GM23338 (cell line): ENCODE measurements around the gene MANBA. TPM values are rescaled to one million over a fixed set of nuclear protein-coding genes. Genes with fewer than 3 reads are reported as not detected.

Source experiments
- ATAC-seq: fragments of 200-7000 bp; cut with Tn5 transposase; 3 replicates; pipeline ENCODE4 v1.9.1; 2020
- DNase-seq: peaks from one replicate; pipeline ENCODE4 v3.0.0-alpha.2; 2015; ENCODE audit warnings: low spot score
- H2AFZ ChIP-seq: fragments of 200-600 bp; sonication (generic); 2 replicates; pipeline ENCODE4 v1.8.0; 2016; ENCODE audit warnings: antibody characterized with exemption, mild to moderate bottlenecking, moderate library complexity
- H3F3A ChIP-seq: fragments of 200-600 bp; sonication (generic); replicated peaks from 2 replicates; pipeline ENCODE4 v1.8.0; 2017; ENCODE audit warnings: antibody characterized with exemption, mixed run types, low read depth
- H3K27ac ChIP-seq: fragments of 200-600 bp; sonication (generic); 2 replicates; pipeline ENCODE4 v1.6.1; 2016; ENCODE audit warnings: low read depth
- H3K27me3 ChIP-seq: fragments of 200-600 bp; sonication (generic); 2 replicates; pipeline ENCODE4 v1.8.0; 2016; ENCODE audit warnings: mild to moderate bottlenecking, mixed run types, moderate library complexity; ENCODE audit not compliant: insufficient read depth
- H3K36me3 ChIP-seq: fragments of 200-600 bp; sonication (generic); 2 replicates; pipeline ENCODE4 v1.8.0; 2016; ENCODE audit warnings: mild to moderate bottlenecking; ENCODE audit not compliant: insufficient read depth
- H3K4me1 ChIP-seq: fragments of 200-600 bp; sonication (generic); 2 replicates; pipeline ENCODE4 v1.8.0; 2016; ENCODE audit warnings: mild to moderate bottlenecking, moderate library complexity; ENCODE audit not compliant: insufficient read depth
- H3K4me2 ChIP-seq: fragments of 200-600 bp; sonication (generic); 2 replicates; pipeline ENCODE4 v1.7.1; 2017; ENCODE audit warnings: mixed run types
- H3K4me3 ChIP-seq: fragments of 200-600 bp; sonication (generic); 2 replicates; pipeline ENCODE4 v1.6.1; 2016; ENCODE audit warnings: mixed run types
- H3K79me2 ChIP-seq: fragments of 200-600 bp; sonication (generic); replicated peaks from 2 replicates; pipeline ENCODE4 v1.8.0; 2017; ENCODE audit warnings: mild to moderate bottlenecking; ENCODE audit not compliant: insufficient read depth
- H3K9me2 ChIP-seq: fragments of 200-600 bp; sonication (generic); 2 replicates; pipeline ENCODE4 v1.8.0; 2017; ENCODE audit not compliant: insufficient read depth
- H4K20me1 ChIP-seq: fragments of 200-600 bp; sonication (generic); replicated peaks from 2 replicates; pipeline ENCODE4 v1.8.0; 2017; ENCODE audit warnings: mild to moderate bottlenecking; ENCODE audit not compliant: insufficient read depth
- H3K27ac Mint-ChIP-seq: 2 replicates; pipeline ENCODE4 v1.8.0; 2020; ENCODE audit warnings: inconsistent platforms, mild to moderate bottlenecking, moderate library complexity, mixed read lengths
- H3K27me3 Mint-ChIP-seq: 3 replicates; pipeline ENCODE4 v1.8.0; 2022; ENCODE audit warnings: low read depth, mild to moderate bottlenecking, moderate library complexity, mixed read lengths, inconsistent platforms; ENCODE audit not compliant: insufficient read depth, poor library complexity
- H3K36me3 Mint-ChIP-seq: 3 replicates; pipeline ENCODE4 v1.8.0; 2021; ENCODE audit warnings: low read depth, mild to moderate bottlenecking, inconsistent platforms, moderate library complexity, mixed read lengths
- H3K4me1 Mint-ChIP-seq: 3 replicates; pipeline ENCODE4 v1.8.0; 2020; ENCODE audit warnings: mild to moderate bottlenecking, inconsistent platforms, mixed read lengths
- H3K4me3 Mint-ChIP-seq: 3 replicates; pipeline ENCODE4 v1.8.0; 2021; ENCODE audit warnings: moderate library complexity, mild to moderate bottlenecking, inconsistent platforms, mixed read lengths
- H3K9me3 Mint-ChIP-seq: 3 replicates; pipeline ENCODE4 v1.8.0; 2020; ENCODE audit warnings: moderate library complexity, mild to moderate bottlenecking, inconsistent platforms, mixed read lengths
- CREB1 ChIP-seq: fragments of 250-450 bp; sonication (Bioruptor Pico); IDR thresholded peaks from 2 replicates; pipeline ENCODE4 v1.5.0; 2020; ENCODE audit warnings: low read depth, mild to moderate bottlenecking, moderate library complexity
- EZH2 ChIP-seq: fragments of 200-600 bp; sonication (generic); IDR thresholded peaks from one replicate; pipeline ENCODE4 v1.8.0; 2017; ENCODE audit warnings: antibody characterized with exemption, mild to moderate bottlenecking, low read depth; ENCODE audit not compliant: unreplicated experiment
- EZH2phosphoT487 ChIP-seq: fragments of 200-600 bp; sonication (generic); IDR thresholded peaks from one replicate; pipeline ENCODE4 v1.8.1; 2018; ENCODE audit warnings: antibody characterized with exemption; ENCODE audit not compliant: unreplicated experiment
- JUNB ChIP-seq: IDR thresholded peaks from one replicate; pipeline ENCODE4 v1.6.1; 2016; ENCODE audit warnings: antibody characterized with exemption; ENCODE audit not compliant: unreplicated experiment
- NANOG ChIP-seq: IDR thresholded peaks from 2 replicates; pipeline ENCODE4 v1.6.1; 2016; ENCODE audit warnings: antibody characterized with exemption, borderline replicate concordance
- POLR2AphosphoS5 ChIP-seq: IDR thresholded peaks from 2 replicates; pipeline ENCODE4 v1.6.1; 2016; ENCODE audit warnings: antibody characterized with exemption, low read depth
- STAT1 ChIP-seq: IDR thresholded peaks from one replicate; pipeline ENCODE4 v1.6.1; 2016; ENCODE audit warnings: antibody characterized with exemption; ENCODE audit not compliant: unreplicated experiment
- ZNF114 ChIP-seq: fragments of 250-450 bp; sonication (Bioruptor Pico); IDR thresholded peaks from 2 replicates; pipeline ENCODE4 v1.5.0; 2020; ENCODE audit warnings: mild to moderate bottlenecking, moderate library complexity
- ZNF331 ChIP-seq: fragments of 250-450 bp; sonication (Bioruptor Pico); IDR thresholded peaks from 2 replicates; pipeline ENCODE4 v1.5.0; 2020; ENCODE audit warnings: low read depth, mild to moderate bottlenecking, moderate library complexity
- polyA plus RNA-seq: library from polyadenylated mRNA; unstranded; fragments of >200 nt; fragmentation: Nextera tagmentation; extraction: Ambion mirVana; gene quantifications from 2 replicates; pipeline ENCODE4 v1.2.1, GENCODE V29; 2016
- total RNA-seq: library from RNA; depleted of rRNA; stranded (reverse); fragments of >200 nt; shearing (Covaris generic); gene quantifications from 2 replicates; pipeline ENCODE4 v1.2.3, GENCODE V29; 2014
- TF ChIP-seq, protein P1 (sequence below): IDR thresholded peaks from one replicate; pipeline ENCODE4 v1.6.1; 2018; ENCODE audit warnings: antibody characterized with exemption; ENCODE audit not compliant: unreplicated experiment
- TF ChIP-seq, protein P2 (sequence below): fragments of 250-450 bp; sonication (Bioruptor Pico); IDR thresholded peaks from 2 replicates; pipeline ENCODE4 v1.5.0; 2020; ENCODE audit warnings: mild to moderate bottlenecking, moderate library complexity
- TF ChIP-seq, protein P3 (sequence below): IDR thresholded peaks from 2 replicates; pipeline ENCODE4 v1.6.1; 2016; ENCODE audit warnings: antibody characterized with exemption
- TF ChIP-seq, protein P4 (sequence below), 2 experiments: fragments of 200-600 bp in 1 of 2; sonication (generic) in 1 of 2; conservative IDR thresholded peaks; 2 replicates each; pipeline versions ENCODE4 v1.5.1 to v1.6.1; 2016 to 2017; ENCODE audit warnings: antibody characterized with exemption in 2 of 2, low read depth in 2 of 2, mild to moderate bottlenecking in 2 of 2, moderate library complexity in 1 of 2

MANBA gene
- total and polyA plus RNA-seq, 2 experiments from 2014 or later = 13.2 to 54.3 TPM

DNA sequence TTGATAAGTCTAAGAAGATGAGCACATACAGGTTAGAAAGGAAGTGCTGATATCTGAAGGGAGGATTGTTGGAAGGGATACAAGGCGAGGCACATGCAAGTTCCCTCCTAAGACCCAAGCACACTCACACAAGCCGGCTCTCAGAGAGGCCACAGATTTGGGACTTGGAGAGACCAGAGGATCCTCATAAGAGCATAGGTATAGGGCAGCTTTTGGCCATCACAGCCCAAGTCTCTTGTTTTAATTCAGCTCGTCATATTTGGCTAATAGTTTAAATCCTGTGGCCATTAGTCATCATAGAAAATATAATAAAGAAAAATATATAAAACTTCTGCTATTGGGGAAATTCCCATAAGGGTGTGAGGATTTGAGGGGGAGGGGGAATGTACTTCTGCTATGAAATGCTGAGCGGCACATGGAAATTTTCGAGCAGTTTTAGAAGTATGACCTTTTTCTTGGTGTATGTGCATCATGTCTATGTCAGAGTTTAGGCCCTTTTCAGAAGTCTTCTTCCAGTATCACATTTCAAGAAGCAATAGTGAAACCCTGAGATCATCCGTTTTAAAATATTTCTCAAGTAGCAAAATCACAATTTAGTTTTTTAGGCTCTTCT lies 161.9 kb downstream of the MANBA start:
- Histone ChIP-seq H2AFZ (no peak overlapping the region), H3K36me3 (no peaks in the 10 kb centered on the region), H3F3A (no peaks in the 10 kb centered on the region), H3K4me2 (no peak overlapping the region), H3K27me3 (no peaks in the 10 kb centered on the region), H3K79me2 (no peaks in the 10 kb centered on the region), H3K4me1 (no peaks in the 10 kb centered on the region), H4K20me1 (no peaks in the 10 kb centered on the region), H3K4me3 (no peak overlapping the region), H3K27ac (no peak overlapping the region), H3K9me2 (no peaks in the 10 kb centered on the region)
- Mint-ChIP-seq H3K27ac (no peak overlapping the region), H3K27me3 (no peaks in the 10 kb centered on the region), H3K36me3 (no peaks in the 10 kb centered on the region; the same call in 2 of the 3 replicates), H3K9me3 (no peaks in the 10 kb centered on the region), H3K4me3 (no peak overlapping the region), H3K4me1 (no peaks in the 10 kb centered on the region)
- ATAC-seq (no peak), DNase-seq (no peak)
- TF ChIP-seq, protein P1, sequence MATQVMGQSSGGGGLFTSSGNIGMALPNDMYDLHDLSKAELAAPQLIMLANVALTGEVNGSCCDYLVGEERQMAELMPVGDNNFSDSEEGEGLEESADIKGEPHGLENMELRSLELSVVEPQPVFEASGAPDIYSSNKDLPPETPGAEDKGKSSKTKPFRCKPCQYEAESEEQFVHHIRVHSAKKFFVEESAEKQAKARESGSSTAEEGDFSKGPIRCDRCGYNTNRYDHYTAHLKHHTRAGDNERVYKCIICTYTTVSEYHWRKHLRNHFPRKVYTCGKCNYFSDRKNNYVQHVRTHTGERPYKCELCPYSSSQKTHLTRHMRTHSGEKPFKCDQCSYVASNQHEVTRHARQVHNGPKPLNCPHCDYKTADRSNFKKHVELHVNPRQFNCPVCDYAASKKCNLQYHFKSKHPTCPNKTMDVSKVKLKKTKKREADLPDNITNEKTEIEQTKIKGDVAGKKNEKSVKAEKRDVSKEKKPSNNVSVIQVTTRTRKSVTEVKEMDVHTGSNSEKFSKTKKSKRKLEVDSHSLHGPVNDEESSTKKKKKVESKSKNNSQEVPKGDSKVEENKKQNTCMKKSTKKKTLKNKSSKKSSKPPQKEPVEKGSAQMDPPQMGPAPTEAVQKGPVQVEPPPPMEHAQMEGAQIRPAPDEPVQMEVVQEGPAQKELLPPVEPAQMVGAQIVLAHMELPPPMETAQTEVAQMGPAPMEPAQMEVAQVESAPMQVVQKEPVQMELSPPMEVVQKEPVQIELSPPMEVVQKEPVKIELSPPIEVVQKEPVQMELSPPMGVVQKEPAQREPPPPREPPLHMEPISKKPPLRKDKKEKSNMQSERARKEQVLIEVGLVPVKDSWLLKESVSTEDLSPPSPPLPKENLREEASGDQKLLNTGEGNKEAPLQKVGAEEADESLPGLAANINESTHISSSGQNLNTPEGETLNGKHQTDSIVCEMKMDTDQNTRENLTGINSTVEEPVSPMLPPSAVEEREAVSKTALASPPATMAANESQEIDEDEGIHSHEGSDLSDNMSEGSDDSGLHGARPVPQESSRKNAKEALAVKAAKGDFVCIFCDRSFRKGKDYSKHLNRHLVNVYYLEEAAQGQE = no peak
- TF ChIP-seq, protein P2, sequence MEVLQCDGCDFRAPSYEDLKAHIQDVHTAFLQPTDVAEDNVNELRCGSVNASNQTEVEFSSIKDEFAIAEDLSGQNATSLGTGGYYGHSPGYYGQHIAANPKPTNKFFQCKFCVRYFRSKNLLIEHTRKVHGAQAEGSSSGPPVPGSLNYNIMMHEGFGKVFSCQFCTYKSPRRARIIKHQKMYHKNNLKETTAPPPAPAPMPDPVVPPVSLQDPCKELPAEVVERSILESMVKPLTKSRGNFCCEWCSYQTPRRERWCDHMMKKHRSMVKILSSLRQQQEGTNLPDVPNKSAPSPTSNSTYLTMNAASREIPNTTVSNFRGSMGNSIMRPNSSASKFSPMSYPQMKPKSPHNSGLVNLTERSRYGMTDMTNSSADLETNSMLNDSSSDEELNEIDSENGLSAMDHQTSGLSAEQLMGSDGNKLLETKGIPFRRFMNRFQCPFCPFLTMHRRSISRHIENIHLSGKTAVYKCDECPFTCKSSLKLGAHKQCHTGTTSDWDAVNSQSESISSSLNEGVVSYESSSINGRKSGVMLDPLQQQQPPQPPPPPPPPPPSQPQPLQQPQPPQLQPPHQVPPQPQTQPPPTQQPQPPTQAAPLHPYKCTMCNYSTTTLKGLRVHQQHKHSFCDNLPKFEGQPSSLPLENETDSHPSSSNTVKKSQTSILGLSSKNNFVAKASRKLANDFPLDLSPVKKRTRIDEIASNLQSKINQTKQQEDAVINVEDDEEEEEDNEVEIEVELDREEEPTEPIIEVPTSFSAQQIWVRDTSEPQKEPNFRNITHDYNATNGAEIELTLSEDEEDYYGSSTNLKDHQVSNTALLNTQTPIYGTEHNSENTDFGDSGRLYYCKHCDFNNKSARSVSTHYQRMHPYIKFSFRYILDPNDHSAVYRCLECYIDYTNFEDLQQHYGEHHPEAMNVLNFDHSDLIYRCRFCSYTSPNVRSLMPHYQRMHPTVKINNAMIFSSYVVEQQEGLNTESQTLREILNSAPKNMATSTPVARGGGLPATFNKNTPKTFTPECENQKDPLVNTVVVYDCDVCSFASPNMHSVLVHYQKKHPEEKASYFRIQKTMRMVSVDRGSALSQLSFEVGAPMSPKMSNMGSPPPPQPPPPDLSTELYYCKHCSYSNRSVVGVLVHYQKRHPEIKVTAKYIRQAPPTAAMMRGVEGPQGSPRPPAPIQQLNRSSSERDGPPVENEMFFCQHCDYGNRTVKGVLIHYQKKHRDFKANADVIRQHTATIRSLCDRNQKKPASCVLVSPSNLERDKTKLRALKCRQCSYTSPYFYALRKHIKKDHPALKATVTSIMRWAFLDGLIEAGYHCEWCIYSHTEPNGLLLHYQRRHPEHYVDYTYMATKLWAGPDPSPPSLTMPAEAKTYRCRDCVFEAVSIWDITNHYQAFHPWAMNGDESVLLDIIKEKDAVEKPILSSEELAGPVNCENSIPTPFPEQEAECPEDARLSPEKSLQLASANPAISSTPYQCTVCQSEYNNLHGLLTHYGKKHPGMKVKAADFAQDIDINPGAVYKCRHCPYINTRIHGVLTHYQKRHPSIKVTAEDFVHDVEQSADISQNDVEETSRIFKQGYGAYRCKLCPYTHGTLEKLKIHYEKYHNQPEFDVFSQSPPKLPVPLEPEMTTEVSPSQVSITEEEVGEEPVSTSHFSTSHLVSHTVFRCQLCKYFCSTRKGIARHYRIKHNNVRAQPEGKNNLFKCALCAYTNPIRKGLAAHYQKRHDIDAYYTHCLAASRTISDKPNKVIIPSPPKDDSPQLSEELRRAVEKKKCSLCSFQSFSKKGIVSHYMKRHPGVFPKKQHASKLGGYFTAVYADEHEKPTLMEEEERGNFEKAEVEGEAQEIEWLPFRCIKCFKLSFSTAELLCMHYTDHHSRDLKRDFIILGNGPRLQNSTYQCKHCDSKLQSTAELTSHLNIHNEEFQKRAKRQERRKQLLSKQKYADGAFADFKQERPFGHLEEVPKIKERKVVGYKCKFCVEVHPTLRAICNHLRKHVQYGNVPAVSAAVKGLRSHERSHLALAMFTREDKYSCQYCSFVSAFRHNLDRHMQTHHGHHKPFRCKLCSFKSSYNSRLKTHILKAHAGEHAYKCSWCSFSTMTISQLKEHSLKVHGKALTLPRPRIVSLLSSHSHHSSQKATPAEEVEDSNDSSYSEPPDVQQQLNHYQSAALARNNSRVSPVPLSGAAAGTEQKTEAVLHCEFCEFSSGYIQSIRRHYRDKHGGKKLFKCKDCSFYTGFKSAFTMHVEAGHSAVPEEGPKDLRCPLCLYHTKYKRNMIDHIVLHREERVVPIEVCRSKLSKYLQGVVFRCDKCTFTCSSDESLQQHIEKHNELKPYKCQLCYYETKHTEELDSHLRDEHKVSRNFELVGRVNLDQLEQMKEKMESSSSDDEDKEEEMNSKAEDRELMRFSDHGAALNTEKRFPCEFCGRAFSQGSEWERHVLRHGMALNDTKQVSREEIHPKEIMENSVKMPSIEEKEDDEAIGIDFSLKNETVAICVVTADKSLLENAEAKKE (CRISPR knock-in tag) = no peak
- TF ChIP-seq, protein P3, sequence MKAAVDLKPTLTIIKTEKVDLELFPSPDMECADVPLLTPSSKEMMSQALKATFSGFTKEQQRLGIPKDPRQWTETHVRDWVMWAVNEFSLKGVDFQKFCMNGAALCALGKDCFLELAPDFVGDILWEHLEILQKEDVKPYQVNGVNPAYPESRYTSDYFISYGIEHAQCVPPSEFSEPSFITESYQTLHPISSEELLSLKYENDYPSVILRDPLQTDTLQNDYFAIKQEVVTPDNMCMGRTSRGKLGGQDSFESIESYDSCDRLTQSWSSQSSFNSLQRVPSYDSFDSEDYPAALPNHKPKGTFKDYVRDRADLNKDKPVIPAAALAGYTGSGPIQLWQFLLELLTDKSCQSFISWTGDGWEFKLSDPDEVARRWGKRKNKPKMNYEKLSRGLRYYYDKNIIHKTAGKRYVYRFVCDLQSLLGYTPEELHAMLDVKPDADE = no peak
- TF ChIP-seq JUNB (no peak), ZNF114 (no peak), ZNF331 (CRISPR knock-in tag) (no peak), EZH2 (no peak), CREB1 (CRISPR knock-in tag) (no peak), POLR2AphosphoS5 (no peak), EZH2phosphoT487 (no peak), NANOG (no peak), STAT1 (no peak)
- TF ChIP-seq, protein P4, sequence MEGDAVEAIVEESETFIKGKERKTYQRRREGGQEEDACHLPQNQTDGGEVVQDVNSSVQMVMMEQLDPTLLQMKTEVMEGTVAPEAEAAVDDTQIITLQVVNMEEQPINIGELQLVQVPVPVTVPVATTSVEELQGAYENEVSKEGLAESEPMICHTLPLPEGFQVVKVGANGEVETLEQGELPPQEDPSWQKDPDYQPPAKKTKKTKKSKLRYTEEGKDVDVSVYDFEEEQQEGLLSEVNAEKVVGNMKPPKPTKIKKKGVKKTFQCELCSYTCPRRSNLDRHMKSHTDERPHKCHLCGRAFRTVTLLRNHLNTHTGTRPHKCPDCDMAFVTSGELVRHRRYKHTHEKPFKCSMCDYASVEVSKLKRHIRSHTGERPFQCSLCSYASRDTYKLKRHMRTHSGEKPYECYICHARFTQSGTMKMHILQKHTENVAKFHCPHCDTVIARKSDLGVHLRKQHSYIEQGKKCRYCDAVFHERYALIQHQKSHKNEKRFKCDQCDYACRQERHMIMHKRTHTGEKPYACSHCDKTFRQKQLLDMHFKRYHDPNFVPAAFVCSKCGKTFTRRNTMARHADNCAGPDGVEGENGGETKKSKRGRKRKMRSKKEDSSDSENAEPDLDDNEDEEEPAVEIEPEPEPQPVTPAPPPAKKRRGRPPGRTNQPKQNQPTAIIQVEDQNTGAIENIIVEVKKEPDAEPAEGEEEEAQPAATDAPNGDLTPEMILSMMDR (conservative IDR thresholded peaks at IDR 0.05; ENCODE audit: low read depth in 2 of 2) = no peak
